HG03103 (cell line): Measurements from ENCODE around the gene NUDT3.
A peak's percentile ranks its signal among the peaks of the same experiment; 100 is the strongest.

Source experiments
- ATAC-seq: cut with Tn5 transposase; IDR thresholded peaks from one replicate; pipeline ENCODE4 v1.9.1; 2021; ENCODE audit warnings: low read depth; ENCODE audit not compliant: unreplicated experiment

The NUDT3 gene

DNA sequence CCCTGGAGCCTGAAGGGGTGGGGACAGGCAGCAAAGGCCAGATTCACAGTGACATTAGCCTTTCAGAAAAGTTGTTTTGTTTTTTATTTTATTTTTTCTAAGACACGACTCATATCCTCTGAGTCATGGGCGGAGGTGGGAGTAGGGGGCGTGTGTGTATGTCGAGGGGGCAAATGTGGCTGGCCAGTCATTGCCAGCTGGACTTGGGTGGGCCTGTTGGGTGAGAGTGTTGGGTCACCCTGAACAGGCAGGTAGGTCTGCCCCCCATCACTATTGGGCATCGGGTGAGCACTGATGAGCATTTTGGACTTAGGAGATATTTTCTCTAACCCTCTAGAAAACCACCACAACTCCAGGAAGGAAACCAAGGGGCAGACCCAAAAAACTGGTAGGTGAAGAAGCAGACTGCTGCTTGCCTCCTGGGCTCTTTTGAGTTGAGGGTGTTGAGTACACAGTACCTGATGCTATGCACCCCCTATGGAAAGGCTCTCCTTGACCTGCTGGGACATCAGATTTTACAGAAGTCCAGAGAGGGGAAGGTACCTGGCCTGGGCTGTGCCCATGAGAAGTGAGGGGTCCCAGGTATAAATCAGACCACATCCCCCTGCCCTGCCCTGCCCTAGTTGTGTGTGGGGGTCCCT lies 149.2 kb downstream of the NUDT3 start:
- no peak for ATAC-seq

DNA sequence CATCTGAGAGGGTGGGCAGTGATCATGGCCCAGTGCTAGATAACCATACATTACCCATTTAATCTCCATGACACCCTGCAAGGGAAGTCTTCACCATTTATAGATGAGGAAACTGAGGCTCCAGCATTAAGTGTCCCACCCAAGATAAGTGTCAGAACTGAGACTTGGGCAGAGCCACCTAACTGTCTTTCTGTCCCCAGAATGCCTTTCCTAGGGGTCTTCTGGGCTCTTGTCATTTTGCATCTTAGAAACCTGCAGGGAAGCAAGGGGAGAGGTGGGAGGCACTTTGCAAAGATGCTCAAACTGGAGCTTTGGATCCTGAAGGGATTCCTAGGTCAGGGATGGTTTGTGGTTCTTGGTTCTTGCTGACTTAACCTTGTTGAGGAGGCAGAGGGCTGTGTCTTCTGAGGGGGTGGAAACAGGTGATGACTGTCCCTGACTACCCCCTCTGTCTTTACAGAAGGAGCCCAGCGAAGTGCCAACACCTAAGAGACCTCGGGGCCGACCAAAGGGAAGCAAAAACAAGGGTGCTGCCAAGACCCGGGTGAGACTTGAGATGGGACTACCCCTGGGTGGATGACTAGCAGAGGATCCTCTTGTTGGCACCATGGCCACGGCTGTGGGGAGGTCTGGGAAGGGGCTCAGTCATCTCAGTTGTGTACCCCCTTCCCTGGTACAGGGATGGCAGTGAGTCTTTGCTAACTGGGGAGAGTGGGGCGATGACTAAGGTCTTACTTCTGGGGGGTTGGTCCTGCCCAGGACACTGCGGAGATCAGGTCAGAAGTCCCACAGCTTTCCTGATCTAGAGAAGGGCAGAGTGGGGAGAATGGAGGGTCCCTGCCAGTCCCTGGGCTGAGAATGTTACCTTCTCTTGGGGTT lies 150.0 kb downstream of the NUDT3 start:
- no peak for ATAC-seq

DNA sequence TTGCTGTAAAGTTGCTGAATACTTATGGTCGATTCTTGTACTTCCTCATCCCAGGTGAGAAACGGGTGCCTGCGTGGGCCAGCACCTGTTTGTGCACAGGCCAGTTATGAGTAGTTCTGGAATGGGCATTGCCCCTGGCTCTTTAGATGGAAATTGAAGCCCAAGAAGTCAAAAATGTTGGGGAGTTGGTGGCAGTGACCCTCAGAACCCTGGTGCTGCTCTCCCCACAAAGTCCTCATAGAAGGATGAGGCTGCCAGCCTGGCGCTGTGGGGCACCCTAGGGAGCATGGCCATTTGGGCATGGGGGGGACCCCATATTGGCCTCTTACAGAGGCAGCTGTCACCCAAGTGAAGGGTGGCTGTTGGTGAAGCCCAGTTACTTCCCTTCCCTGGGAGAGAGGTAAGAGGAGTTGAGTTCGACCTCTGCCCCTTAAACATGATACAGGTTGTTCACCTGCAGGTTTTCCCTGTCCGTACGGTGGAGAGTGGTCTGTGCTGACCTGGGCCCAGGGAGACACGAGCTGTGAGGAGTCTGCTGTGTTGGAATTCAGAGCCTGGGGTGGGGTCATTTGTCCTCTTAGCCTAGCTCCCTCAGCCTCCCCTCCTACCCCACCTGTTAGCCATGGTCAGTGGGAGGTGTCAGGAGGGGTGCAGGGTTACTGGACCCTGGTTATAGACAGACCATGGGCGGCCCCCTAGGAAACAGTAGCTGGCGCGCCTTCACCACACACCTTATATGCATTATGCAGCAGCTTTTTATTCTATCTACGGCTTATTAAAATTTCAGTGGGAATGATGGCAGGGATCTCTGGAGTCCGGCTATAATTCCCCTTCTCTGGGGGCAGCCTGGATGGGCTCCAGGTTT lies 150.9 kb downstream of the NUDT3 start:
- no peak for ATAC-seq

DNA sequence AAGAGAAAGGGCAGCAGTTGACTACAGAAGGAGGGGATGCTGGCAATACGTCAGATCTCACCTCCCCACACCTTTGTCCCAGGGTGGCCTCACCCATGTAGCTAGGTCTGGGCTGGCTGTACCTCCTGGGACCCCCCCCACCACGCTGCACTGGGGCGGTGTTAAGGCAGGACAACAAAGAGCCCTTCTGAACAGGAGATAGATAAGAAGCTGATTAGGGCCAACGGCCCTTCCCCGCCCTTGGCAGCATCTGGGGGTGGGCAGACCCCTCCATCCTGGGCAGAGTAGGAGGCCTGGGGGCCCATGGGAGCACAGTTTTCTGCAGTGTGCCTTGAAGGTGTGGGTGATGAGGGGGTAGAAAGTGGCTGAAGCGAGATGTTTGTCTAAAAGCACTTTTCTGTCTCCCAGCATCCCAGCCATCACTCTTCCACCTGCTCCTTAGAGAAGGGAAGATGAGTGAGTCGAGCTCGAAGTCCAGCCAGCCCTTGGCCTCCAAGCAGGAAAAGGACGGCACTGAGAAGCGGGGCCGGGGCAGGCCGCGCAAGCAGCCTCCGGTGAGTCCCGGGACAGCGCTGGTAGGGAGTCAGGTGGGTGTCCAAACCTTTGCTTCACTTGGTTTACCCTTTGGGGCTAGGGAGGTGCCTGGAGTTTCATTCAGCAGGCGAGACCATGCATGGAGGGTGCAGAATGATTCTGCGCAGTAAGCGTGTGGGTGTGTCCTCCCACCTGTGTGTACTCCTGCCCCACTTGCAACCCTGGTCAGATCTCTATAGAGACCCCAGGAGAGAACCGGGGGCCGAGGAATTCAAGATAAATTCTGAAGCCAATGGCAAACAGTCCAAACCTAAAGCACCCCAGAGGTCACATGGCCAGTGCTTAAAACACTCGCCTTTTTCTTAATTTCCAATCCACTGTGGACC lies 151.9 kb downstream of the NUDT3 start:
- ATAC-seq, result no peak

DNA sequence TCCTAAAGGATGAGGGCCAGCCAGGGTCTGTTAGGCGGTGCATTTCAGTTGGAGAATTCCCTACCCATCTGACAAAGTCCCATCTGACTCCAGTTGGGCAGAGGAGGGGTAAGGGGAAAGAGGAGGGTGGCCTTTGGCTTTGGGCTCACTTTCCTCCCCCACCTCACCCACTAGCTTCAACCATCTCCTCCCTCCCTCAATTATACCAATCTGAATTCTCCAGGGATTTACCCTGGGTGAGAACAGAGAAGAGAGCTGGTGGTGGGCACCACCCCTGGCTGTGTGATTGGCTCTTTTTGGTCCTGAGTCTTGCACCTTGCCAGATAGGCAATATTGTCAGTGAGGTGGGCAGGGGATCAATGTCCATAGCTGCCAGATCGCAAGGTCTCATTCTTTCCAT lies 152.6 kb downstream of the NUDT3 start:
- ATAC-seq, result no peak

DNA sequence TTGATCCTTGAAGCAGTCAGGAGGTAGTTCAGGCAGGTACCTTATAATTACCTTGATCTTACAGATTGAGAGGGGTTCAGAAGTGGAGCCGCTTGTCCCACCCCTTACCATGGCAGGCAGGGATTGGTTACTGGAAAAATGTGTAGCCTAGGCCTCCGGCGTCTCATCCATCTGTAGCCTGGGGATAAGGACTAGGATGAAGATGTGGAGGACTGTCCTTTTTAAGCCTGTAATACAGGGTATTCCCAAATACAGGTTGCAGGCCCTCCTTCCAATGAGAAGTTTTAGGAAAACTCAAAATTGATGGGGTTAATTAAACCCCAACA lies 153.0 kb downstream of the NUDT3 start:
- ATAC-seq, result no peak

DNA sequence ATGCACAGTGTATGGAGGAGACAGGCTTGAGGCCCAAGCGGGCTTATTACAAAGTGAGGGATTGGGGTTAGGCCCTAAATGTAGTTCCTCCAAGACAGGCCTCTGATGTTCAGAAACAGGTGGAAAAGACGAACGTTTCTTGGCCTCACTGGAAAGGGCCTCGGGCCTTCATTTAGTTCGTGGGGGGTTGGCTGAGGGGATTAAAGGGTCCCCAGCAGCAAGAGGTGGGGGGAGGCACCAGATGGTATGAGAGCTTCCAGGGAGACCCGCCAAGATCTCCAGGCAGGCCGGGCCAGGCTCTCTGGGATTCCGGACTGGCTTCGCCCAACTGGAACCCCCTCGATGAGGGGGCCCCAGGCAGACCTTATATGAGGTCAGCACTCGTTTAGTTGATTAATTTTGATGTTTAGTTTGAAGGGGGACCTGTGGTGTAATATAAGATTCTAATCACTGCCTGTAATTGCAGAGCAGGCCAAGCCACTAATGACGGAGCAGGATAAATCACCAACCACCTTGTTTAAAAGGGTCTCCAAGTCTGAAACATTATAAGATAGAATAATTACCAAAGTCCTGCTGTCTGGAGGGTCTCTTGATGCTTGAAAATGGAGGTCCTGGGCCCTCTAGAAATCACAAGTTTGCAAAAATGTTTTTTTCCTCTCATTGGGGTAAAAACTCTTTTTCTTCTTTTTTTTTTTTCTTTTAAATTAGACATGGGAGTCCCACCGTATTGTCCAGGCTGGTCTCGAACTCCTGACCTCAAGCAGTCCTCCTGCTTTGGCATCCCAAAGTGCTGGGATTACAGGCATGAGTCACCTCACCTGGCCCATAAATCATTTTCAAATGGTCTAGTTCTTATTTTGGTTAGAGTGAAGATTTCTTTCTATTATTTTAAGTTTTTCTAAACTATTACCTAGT lies 153.6 kb downstream of the NUDT3 start:
- no peak for ATAC-seq

DNA sequence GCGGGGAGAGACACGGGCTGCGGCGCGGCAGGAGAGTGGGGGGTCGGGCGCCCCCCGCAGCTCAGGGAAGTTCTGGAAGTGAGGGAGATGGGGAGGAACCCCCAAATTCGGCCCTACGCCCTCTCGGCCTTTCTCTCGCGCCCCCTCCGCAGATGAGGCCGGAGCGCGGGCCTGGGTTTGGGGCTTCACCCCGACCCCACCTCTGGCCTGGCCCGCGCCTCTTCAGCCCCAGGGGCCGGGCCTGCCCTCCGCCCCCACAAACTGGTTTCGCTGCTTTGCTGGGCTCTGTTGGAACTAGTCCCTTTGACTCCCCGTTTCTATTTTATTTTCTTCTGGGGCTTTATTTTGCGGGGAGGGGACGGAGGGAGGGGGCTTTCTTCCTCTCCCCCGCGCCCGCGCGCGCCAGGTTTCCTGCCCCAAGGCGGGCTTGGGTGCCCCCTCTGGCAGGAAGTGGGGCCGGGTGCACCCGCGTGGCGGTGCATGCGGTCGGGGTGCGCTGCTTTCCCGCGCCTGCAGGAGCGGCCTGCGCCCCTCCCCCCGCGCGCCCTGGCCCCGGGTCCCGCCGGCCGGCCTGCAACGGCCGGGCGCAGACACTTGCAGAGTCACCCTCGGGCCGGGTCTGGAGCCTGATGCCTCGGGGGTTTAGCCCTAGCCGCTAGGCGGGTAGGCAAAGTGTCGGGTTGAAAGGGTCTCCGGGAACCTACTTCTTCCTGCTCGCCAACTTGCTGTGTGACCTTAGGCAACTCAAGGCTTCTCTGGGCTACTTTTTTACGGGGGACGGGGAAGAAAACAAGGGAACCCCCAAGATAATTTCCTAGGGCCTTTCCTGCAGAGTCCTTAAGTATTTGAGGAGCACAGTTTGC lies 154.5 kb downstream of the NUDT3 start:
- ATAC-seq, result no peak

DNA sequence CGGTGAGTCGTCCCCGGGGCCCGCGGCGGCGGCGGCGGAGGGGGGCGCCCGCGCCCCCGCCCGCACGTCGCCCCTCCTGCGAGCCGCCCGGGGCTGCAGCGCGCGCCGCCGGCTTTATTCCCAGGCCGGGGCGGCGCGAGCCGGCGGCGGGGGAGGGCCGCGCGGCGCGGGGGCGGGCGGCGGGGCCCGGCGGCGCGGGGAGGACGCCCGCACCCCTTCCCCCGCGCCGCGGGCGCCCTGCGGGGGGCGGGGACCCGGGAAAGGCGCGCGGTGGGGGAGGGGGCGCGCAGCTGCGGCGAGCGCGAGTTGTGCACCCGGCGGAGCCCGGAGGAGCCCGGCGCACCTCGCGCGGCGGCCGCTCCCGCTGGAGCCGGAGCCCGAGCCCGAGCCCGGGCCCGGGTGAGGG lies 155.2 kb downstream of the NUDT3 start:
- ATAC-seq, result peak; percentile 3

DNA sequence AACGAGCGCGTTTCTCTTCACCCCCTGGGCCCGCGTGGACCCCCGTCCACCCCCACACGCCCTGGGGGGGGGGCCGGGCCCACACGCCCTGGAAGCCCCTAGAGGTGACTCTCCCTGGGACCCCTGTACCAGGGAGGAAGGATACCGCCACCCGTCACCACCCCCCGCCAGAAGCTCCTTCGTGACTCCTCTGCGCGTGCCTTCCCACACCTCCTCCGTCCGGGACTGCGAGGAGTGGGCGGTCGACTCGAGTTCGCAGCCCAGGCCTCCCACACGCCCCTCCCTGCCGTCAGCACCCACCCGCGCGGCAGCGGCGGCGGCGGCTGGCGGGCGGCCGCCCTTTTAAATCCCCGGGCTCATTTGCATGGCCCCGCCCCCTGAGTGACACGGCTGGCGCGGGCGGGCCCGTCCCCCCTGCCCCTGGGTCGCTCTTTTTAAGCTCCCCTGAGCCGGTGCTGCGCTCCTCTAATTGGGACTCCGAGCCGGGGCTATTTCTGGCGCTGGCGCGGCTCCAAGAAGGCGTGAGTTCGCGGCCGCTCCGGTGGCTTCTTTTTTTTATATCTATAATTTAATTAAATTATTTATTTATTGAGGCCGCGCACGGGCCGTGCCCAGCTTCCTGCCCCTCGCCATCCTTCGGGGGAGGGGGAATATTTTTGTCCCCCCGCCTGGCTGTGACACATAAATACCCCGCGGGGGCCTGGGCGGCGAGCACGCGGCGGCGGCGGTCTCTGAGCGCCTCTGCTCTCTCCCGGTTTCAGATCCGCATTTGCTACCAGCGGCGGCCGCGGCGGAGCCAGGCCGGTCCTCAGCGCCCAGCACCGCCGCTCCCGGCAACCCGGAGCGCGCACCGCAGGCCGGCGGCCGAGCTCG lies 155.8 kb downstream of the NUDT3 start, which contains the start of gene HMGA1:
Gene HMGA1 (plus strand): TSS at position 431 of the 873 bp plus-strand sequence. CDS start 3,908 bp downstream, outside the sequence.
- ATAC-seq, result peak; percentile 65

DNA sequence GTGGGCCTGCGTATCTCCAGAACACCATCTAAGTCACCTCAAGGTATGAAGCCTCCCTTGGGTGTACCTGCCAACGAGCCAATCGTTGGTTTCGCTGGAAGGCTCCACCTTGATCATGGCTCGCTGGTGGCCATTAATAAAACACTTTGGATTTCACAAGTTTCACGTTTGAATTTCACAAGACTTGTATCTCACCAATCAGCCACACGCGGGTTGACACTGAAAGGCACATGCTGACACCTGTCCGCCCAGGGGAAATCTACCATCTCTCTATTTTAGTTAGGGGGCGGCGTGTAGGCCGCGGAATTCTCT lies 156.4 kb downstream of the NUDT3 start:
- ATAC-seq, result no peak

DNA sequence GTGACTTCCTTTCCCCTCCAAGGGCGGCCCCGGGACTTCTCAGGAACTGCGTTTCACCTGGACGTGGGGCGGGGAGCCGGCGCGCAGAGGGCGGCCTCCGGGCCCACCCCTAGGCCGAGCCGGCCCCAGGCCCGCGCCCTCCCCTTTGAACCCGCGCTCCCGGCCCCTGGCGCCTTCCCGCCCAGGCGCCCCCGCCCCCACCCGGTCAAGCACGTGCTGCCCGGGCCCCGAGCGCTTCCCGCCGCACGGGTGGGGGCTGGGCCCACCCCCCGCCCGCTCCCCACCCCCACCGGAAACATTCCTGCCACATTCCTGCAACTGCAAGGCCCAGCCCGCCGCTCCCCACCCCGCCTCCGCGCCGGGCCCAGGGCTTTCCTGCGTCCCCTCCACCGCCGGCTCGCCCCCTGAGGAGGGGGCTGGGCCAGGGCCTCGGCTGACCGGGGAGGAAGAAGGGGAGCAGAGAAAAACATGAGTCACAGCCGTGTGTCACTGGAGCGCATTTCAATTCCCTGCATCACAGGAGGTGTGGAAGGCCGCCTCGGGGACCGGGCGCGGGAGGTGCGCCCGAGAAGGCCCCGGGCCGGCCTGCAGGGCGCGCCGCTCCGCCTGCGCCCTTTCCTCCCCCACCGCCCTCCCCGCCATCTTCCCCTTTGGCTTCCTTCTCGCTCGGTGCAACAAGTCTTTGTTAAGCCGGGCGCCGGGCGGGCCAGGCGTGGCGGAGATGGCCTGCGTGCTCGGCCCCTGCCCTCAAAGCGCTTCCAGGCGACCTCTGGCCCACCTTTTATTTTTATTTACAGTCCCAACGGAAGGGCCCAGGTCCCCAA lies 156.9 kb downstream of the NUDT3 start:
- ATAC-seq, result no peak

DNA sequence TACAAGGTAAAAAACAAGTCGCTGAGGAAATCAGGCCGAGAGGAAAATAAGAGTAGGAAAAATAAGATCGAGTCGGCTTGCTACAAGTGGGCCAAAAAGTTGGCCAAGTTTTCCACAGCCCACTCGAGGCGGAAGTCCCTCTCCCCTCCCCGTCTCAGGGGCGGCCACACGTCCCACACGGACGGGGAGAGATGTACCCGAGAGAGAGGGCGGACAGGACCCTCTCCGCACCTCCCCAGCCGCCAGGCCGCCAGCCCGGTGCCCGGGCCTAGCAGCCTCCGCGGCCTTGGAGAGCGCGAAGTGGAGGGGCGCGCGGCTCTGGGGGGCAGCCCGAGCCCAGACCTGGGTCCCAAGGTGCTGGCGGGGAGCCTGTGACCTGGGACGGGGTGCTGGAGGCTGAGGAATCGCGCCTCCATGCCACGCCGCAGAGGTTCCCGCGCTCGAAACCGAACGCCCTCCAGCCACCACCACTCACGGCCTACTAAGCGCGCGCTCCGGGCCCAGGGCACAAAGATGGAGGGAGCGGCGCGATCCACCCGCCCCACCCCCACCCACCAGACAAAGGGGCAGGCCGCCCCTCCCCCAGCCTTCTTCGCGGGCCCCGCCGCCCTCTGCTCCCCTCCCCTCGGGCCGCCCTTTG lies 157.7 kb downstream of the NUDT3 start:
- ATAC-seq, result no peak

DNA sequence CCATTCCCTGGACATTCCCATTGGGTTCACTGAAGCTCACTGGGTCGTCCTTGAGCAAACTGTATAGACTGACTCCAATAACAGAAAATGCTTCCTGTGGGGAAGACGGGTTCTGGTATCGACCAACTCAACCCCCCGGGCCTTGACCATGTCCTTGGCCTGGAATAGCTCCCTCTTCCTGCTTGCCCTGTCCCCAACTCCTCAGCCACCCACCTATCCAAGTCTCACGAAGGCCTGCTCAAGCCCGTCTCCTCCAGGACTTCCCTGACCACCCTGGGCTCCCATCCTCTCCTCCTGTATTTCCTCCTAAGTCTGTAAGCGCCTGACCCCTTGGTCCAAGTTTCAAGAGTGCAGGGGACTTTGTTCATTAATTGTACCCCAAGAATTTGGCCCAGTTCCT lies 158.6 kb downstream of the NUDT3 start:
- ATAC-seq, result no peak

DNA sequence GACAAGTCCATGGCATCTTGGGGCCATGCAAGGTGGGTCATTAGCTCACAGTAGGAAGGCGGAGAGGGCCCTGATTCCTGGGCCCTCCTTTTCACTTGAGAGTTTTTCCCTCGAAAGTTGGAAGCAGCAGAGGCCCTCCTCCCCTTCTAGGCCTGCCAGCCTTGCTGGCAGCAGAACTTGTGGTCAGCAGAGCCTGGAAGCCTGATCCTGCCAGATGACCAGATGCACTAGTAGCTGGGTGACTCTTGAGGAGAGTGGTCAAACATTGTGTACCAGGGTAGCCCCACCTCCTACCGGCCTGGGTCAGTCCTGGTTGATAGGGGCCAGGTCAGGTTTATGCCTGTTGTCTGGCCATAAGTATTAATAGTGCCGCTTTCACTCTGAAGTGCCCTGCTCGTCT lies 159.6 kb downstream of the NUDT3 start:
- ATAC-seq, result no peak
